NCI-H146 treated with DMSO at 0.1 percent for 48 hours (cell line): ENCODE data around the gene IL31.
A peak's percentile ranks its signal among the peaks of the same experiment; 100 is the strongest.
"Not testable (repeated sequence)": the region's sequence is repeated elsewhere in the genome, so short reads cannot be mapped to it uniquely, and the experiment has no call there.

Experiments used
- DNase-seq: peaks from one replicate; lab custom pipeline; 2025; ENCODE audit not compliant: unreplicated experiment; lab: John Stamatoyannopoulos, UW

Gene IL31

DNA sequence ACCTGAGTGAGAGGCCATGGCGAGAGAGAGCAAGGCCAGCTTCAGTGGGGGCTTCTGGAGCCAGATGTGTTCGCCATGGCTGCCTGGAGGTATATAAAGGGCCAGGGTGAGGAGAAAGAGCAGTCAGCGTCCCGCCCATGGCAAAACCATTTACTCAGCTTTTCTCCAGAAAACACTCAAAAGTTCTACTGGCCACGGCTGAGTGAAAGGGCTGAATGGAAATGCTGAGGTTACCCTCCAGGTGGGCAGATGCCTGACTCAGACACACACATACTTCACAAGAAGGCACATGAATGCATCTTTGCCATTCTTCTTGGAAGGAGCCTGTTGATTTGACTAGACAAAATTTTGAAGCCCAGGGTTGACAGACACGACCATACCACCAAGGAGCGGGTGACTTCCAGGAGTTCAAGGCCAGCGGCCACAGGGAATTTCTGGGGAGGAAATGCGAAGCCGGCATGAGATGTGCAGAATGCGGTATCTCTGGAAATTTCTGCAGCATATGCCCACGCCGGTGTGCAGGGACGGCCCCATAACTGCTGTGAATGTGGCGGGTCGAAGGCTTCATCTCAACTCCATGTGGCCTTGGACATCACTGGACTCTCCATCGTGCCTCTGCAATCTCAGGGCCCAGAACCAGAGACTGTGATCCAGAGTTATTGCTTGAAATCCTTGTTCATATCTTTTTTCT is at the start of gene IL31:
TSS of gene IL31 (minus strand) at position 67 of the 691 bp plus-strand sequence. CDS start at position 18, 49 bp downstream.
- DNase-seq = no peak

DNA sequence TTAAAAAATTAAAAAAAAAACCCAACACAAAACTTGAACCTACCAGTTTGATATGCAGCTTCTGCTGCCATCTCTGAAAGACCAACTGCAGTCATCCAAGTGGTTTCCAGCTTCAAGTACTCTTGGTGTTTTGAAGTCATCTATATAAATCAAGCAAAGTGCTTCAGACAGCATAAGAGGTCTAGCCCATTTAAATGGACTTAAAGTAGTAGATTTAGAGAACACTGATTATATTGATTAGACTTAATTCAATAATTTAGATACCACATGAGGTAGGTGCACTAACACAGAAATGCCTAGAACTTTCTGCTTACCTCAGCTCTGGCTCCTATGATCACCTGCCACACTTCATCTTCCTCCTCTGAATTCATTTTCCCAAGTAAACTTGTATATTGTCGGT is 42.4 kb upstream of the IL31 start:
- no peak for DNase-seq

DNA sequence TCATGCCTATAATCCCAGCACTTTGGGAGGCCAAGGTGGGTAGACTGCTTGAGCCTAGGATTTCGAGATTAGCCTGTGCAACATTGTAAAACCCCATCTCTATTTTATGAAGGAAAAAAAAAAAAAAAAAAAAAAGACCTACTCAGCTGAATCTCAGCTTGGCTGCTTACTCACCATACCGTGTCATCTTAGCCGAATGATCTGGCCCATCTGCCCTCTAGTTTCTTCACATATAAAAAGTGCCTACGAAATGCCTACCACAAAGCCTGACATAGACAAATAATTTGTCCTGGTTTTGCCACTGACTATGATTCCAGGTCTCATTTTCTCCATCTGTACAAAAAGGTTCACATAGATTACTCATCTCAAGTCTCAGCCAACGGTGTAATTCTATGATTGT is 41.8 kb upstream of the IL31 start:
- DNase-seq = no peak

DNA sequence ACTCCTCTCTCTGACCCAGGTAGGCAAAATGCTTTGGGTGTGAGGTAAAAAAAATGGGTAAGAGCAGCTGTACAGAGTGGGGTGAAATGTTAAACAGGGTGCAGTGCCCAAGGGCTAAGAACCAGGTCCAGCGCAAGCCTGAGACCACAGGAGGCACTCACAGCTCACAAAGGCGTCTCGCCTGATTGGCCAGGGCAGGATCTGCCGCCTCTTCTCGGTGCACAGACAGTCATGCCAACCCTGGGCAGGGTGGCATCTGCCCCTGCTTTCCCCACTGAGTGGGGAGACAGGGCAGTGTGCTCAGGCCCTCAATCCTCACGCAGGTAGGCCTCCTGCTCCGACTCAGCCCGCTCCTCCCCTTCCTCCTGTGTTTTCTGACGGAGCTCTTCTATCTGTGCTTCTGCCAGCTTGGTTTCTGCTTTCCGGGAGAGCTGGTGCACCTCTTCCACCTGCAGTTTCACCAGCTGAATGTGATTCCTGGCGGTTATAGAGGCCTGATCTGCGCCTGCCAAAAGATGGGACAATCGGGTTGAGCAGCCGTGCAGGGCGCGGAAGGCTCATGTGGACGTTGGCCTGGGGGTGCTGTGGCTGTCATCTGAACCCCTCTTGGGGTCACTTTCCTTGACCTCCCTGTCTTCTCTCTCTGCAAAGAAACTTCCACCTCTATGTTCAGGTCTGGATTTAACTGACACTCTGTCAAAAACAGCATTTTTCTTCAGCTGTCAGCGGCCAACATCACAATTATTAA is 34.2 kb upstream of the IL31 start:
- DNase-seq = no peak

DNA sequence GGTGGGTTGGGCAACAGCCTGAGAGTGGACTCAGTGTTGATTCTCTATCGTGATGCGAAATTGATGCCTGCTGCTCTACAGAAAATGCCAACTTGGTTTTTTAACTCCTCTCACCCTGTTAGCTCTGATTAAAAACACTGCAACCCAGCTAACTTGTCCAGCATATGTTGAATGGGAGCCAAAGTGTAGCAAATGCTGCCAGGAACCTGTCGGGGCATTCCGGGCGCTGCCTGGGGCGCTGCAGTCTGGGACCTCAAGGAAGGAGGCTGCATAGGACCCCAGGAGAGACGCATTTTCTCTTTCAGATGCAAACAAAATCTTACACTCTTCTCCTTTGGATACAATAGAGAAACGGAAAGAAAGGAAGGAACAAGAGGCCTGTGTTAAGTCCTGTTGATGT is 33.4 kb upstream of the IL31 start:
- no peak for DNase-seq

DNA sequence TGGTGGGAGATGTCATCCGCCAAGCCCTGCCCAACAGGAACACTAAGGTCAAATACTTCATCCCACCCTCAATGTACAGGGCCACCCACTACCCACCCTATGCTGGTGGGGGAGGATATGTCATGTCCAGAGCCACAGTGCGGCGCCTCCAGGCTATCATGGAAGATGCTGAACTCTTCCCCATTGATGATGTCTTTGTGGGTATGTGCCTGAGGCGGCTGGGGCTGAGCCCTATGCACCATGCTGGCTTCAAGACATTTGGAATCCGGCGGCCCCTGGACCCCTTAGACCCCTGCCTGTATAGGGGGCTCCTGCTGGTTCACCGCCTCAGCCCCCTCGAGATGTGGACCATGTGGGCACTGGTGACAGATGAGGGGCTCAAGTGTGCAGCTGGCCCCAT is 33.0 kb upstream of the IL31 start:
- DNase-seq = no peak

DNA sequence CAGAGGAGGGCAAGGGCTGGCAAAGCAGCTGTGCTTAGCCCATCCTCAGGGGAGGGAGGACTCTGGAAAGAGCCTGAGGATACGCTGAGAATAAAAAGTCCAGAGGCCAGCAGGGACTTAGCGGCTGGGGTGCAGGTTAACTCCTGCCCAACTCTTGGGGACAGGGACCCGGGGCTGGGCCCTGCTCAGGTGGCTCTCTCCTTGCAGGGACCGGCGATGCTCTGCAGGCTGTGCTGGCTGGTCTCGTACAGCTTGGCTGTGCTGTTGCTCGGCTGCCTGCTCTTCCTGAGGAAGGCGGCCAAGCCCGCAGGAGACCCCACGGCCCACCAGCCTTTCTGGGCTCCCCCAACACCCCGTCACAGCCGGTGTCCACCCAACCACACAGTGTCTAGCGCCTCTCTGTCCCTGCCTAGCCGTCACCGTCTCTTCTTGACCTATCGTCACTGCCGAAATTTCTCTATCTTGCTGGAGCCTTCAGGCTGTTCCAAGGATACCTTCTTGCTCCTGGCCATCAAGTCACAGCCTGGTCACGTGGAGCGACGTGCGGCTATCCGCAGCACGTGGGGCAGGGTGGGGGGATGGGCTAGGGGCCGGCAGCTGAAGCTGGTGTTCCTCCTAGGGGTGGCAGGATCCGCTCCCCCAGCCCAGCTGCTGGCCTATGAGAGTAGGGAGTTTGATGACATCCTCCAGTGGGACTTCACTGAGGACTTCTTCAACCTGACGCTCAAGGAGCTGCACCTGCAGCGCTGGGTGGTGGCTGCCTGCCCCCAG is 32.3 kb upstream of the IL31 start:
- DNase-seq = no peak

DNA sequence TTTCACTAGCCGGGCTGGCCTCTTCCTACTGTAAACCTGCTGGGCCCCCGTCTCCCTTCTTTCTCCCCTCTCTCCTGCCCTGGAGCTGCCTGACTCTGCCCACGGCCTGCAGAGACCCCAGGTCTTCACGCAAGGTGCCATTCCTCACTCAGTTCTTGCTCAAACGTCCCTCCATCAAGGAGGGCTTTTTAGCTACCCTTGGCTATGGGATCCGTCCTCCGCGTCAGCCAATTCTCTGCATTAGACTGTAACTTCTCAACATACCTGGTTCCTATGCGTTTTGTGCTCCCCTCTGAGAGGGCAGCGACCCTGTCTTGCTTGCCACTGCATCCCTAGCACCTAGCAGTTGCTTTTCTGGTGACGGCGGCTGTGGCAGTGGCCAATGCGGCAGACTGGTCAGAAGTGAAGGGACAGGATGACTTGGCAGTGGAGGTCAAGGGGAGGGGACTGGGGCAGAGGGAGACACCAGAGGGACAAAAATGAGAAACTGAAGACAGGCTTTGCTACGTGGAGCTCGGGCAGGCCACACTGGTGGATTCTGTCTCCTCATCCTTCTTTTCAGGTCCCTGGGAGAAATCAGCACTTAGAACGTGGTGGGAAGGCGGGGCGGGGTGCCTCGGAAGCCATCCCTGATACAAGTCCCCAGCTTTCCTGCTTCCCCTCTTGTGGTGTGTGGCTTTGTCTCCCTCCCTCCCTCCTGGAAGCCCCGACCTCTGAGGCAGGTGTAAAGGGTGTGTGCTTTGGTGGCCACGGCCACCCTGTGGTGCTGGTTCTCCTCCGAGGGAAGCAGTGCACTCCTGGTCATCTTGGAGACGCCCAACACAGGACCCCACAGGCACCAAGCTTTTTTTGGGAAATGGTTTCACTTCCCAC is 31.3 kb upstream of the IL31 start:
- no peak for DNase-seq

DNA sequence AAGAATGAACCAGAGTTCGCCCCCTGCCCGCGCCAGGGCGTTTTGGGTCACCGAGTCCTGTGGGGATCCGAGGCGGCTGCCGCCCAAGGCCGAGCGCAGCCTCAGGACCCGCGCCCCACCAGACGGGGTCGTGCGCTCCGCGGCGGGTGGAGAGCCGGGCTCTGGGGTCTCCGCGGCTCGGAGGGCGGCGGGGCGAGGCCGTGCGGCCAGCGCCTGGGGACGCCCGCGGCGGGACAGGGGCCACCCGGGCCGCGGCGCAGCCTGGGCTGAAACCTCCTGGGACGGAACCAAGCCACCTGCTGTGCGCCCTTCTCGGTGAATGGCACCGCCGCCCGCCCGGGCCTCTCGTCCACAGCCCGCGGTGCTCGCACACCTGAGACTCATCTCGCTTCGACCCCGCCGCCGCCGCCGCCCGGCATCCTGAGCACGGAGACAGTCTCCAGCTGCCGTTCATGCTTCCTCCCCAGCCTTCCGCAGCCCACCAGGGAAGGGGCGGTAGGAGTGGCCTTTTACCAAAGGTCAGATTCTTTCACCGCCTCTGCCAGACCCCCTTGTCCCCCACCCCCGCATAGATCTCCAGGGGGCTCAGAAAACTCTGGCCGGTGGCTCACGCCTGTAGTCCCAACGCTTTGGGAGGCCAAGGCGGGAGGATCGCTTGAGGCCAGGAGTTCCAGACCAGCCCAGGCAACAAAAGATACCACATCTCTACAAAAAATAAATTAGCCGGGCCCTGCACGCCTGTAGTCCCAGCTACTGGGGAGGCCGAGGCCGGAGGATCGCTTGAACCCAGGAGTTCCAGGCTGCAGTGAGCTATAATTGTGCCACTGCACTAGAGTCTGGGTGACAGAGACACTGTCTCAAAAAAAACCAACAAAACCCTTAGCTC is 30.4 kb upstream of the IL31 start:
- no peak for DNase-seq

DNA sequence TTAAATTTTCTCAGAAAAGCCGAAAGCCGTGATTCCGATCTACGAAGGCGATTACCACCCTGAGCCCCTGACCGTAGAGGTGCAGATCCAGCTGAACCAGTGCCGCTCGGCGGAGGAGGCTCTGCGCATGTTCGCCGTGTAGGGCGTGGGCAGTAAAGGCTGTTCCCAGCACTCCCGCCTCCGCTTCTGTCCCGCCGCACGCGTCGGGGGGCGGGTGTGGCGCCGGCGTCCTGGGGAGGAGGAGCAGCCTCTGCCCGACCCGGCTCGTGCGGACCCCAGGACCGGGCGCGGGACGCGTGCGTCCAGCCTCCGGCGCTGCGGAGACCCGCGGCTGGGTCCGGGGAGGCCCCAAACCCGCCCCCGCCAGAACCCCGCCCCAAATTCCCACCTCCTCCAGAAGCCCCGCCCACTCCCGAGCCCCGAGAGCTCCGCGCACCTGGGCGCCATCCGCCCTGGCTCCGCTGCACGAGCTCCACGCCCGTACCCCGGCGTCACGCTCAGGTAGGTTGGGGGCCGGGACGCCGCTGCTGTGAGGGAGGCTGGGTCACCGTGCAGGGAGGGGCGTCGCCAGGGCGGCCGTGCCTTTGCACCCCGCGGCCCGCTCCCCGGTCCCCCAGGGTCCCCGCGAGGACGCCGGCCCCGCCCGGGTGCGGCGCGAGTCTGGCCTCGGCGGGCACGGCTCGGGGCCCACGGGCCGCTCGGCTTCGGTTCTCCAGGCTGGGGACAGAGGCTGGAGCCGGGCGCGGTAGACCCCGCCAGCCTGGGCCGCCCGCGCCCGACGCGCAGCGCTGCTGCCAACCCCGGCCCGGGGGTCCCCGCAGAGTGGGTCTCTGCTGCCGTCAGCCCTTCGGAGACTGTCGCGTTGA is 29.5 kb upstream of the IL31 start, which contains the start of gene B3GNT4:
TSS of gene B3GNT4 (plus strand) at position 409 of the 866 bp plus-strand sequence. CDS start 910 bp downstream, outside the sequence.
- peak; percentile 49 for DNase-seq

DNA sequence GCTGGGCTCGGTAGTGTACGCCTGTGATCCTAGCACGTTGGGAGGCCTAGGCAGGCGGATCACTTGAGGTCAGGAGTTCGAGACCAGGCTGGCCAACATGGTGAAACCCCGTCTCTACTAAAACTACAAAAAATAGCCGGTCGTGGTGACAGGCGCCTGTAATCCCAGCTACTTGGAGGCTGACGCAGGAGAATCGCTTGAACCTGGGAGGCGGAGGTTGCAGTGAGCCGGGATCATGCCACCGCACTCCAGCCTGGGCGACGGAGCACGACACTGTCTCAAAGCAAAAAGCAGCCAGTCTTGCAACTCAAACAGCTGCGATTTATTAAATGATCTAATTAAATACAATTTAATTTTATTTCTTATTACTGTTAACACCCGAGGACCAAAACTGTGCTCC is 28.8 kb upstream of the IL31 start:
- not testable (repeated sequence) for DNase-seq

DNA sequence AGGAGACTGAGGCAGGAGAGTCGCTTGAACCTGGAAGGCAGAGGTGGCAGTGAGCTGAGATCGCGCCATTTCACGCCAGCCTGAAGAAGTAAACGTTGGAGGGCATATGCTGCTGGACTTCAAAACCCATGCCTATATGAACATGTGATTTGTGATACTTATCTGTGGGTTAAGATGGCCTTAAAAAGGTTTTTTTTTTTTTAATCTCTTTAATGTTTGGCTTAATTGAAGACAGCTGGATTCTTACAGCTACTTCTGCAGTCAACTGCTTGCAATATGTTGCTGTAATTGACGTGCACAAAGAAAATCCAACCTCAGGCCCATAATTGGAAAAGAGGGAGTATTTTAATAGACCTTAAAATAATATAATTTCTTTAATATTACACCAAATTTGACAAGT is 28.0 kb upstream of the IL31 start:
- no peak for DNase-seq

DNA sequence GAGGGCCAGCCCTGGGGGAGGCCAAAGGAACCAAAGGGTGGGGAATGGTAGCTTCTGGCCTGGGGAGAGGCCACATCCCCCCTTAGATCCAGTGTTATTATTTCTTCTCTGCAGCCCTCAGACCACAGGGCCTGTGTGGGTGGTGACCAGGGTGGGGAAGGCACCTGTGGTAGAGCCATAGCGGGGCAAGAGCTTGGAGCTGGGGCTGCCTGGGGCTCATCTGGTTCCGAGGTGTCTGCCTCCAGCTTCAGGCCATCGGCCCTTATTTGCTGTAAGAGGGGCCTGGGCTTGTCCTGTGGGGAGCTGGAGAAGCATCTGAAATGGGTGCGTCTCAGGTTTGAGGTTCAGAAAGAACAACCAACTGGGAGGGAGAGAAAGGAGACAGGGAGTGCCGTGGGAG is 27.4 kb upstream of the IL31 start:
- DNase-seq = no peak

DNA sequence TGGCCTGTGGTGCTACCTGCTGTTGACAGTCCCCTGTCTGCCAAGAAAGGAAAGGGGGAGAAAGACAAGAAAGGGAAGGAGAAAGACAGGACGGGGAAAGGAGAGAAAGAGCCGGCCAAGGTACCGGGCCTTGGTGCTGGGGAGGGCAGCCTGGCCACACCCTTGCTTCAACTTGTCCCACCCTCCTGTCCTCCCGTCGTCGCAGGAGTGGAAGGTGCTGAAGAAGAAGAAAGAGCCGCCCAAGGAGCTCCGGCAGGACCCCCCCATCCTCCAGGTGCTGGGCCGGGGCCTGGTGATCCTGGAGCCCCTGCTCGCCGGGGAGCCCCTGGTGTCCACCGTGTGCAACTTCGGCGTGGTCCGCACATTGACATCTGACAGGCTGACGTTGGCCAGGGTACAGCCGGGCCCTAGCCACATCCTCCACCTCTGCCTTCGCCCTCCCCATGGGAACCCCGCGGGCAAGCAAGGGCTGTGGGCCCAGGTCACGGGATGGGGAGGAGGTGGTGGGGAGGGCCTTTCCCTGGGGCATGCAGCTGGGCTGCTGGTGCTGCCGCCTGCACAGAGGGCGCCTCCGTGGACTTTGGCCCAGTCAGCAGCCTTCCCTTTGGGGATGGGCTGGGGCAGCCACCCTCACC is 26.6 kb upstream of the IL31 start:
- no peak for DNase-seq

DNA sequence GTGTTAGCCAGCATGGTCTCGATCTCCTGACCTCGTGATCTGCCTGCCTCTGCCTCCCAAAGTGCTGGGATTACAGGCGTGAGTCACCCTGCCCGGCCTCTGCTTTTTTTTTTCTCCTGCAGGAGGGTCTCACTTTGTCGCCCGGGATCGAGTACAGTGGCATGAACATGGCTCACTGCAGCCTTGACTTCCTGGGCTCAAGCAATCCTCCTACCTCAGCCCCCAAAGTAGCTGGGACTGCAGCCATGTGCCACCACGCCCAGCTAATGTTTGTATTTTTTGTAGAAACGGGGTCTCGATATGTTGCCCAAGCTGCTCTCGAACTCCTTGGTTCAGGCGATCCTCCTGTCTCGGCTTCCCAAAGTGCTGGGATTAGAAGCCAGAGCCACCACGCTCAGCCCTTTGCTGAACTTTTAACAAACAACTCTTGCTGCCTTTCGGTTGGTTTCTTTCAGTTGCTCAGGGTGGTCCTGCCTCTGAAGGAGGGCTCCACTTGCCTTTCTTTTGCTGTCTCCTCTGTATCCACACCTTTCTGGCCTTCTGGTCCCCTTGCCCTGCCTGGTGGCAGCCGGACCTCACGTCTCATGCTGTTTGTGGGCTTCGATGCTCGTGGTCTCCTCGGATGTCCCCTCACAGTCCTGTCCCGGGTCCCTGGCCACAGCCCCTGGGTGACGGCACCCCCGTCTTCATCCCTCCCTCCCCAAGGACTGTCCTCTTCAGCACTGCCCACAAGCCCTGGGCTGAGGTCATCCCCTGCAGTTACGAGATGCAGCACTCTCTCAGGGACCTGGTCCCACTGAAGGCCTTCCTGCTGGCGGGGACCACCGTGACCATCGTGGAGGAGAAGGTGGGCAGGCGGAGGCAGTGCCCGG is 25.7 kb upstream of the IL31 start:
- no peak for DNase-seq

DNA sequence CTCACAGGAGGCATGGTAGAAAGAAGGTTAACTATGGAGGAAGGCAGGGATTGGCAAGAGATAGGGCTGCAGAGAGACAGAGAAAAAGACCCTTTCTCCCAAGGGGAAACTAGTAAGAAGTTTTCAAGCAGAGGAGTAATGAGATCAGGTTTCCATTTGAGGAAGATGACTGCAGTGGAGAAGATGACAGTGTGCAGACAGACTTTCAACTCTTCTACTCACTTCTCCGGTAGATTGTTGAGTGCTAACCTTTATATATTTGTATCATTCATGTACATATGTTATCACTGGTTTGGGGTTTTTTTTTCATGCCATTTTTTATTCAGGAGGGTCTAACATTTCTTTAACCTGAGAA is 23.6 kb upstream of the IL31 start:
- no peak for DNase-seq

DNA sequence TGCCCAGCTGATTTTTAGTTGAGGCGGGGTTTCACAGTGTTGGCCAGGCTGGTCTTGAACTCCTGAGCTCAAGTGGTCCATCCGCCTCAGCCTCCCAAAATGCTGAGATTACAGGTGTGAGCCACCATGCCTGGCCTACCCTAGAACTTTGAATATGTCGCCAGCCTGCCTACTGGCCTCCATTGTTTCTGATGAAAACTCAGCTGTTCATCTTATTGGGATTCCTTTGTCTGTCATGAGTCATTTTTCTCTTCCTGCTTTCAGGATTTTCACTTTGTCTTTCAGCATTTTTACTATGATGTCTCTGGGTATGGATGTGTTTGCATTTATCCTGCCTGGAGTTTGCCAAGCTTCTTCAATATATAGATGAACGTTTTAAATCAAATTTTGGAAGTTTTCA is 21.4 kb upstream of the IL31 start:
- DNase-seq = no peak

DNA sequence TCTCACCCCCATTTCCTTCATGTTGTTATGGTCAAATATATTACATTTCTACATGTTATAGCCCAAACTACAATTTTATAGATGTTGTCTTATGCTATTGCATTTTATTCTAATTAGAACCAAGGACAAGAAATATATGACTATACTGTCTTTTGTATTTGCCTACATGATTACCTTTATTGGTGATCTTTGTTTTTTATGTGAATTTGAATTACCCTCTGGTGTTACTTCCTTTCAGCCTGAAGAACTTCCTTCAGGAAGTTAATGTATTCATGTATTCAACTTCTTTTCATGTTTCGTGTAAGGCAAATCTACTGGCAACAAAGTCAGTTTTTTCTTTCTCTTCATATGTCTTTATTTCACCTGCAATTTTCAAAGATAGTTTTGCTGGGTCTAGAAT is 20.8 kb upstream of the IL31 start:
- DNase-seq = no peak
